ENCODE results near the gene STEAP1.

Gene STEAP1

DNA sequence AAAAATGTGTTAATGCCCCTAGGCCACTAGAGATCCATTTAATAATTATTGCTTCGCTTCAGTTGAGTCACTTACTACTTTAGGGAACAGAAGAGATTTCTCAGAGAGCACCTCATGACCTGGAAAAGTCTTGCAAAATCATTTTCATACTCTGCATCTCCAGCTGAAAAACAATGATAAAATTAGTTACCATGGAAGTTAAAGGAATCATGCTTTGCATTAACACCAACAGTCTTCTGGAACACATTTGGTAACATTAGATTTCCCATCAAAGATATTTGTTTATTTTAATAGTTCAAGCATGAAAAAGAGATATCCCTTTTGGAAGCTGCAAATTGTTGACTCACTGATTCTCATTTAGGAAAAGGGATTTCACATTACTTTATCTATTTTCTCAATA, 55.5 kb downstream of the STEAP1 start:
- DNase-seq (ENCODE audit: low read depth) = no peak
- no peak overlapping the region for H3K4me3 ChIP-seq (ENCODE audit: low read depth, low read length)
- TF ChIP-seq CTCF (IDR thresholded peaks at IDR 0.05; ENCODE audit: insufficient read depth, low read depth, low read length, missing control alignments) = no peak

DNA sequence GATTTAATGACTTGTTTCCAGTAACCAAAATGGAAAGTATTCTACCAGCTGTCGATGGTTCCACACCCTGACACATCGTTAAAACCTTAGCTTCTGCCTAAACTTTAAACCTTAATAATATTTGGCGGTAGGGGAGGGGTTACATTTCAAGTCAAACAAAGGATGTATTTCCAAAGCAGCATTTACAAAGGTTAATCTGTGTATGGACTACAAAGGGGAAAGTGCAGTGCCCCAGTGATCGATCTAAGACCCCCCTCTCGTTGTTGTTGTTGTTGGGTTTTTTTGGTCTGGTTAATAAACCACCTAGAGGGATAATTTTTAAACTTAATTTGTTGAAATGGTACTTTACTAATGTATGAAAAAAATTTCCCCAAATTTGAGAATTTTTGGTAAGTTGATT, 56.2 kb downstream of the STEAP1 start:
- DNase-seq (ENCODE audit: low read depth) = no peak
- H3K4me3 ChIP-seq (ENCODE audit: low read depth, low read length) = no peak overlapping the region
- no peak for TF ChIP-seq CTCF (IDR thresholded peaks at IDR 0.05; ENCODE audit: insufficient read depth, low read depth, low read length, missing control alignments)

DNA sequence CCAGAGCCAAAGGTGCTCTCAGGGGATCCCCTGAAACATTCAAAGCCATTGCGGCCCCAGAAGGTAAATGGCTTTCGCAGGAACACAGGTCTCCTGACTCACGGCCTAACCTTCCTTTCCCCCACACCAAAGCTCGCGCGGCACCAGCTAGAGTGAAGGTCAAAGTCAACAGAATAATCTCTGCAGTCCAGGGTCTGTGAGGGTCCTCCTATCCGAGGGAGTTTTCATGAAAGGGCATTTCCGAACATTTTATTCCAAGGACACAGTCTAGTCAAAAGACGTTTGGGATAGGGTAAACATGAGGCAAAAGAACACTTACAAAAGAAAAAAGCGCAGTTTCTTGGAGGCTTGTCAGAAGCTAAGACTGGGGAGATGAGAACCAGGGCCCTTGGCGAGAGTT, 56.7 kb downstream of the STEAP1 start:
- no peak for DNase-seq (ENCODE audit: low read depth)
- TF ChIP-seq CTCF (IDR thresholded peaks at IDR 0.05; ENCODE audit: insufficient read depth, low read depth, low read length, missing control alignments) = no peak
- no peak overlapping the region for H3K4me3 ChIP-seq (ENCODE audit: low read depth, low read length)

DNA sequence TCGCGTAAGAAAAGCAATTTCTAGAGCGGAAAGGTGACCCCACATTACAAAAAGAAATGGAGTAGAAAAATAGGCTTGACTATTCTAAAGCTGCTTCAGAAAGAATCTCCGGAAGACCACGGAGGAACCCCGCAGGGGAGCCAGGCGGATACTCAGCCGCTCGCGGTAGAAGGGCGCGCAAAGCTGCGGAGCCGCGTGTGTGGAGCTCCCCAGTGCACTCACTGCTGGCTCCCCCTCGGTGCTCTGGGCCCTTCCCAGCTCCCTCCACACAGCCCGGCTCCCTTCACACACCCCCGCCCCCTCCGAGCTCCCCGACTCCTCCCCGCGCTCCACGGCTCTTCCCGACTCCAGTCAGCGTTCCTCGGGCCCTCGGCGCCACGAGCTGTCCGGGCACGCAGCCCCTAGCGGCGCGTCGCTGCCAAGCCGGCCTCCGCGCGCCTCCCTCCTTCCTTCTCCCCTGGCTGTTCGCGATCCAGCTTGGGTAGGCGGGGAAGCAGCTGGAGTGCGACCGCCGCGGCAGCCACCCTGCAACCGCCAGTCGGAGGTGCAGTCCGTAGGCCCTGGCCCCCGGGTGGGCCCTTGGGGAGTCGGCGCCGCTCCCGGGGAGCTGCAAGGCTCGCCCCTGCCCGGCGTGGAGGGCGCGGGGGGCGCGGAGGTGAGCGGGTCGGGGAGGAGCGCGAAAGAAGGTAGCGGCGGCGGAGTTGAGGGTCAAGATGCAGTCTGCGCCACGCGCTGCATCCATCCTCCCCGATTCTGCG, 57.3 kb downstream of the STEAP1 start, which contains the start of gene STEAP2:
Gene STEAP2, plus strand, starts transcription at position 350 of the 758 bp plus-strand sequence. CDS start 13,343 bp downstream, outside the sequence.
- peak; percentile 13 for TF ChIP-seq CTCF (IDR thresholded peaks at IDR 0.05; ENCODE audit: insufficient read depth, low read depth, low read length, missing control alignments)
- peak; percentile 18 for DNase-seq (ENCODE audit: low read depth)
- H3K4me3 ChIP-seq (ENCODE audit: low read depth, low read length) = no peak within 1 kb of the TSS

DNA sequence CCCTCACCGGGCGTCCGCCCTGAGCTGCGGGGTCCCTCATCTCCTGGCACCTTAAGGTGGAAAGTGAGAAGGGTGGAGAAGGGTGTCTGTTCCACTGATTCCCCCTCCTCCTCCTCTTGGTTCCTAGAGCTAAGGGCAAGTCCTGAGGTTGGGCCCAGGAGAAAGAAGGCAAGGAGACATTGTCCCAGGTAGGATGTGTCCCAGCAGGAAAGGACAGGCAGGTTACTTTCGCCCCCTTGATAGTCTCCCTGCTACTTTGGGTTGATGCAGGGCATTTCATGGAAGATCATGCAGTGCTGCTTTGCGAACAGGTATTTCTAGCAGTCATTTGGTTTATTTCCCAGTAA, 57.9 kb downstream of the STEAP1 start:
- DNase-seq (ENCODE audit: low read depth) = no peak
- no peak overlapping the region for H3K4me3 ChIP-seq (ENCODE audit: low read depth, low read length)
- TF ChIP-seq CTCF (IDR thresholded peaks at IDR 0.05; ENCODE audit: insufficient read depth, low read depth, low read length, missing control alignments) = no peak

DNA sequence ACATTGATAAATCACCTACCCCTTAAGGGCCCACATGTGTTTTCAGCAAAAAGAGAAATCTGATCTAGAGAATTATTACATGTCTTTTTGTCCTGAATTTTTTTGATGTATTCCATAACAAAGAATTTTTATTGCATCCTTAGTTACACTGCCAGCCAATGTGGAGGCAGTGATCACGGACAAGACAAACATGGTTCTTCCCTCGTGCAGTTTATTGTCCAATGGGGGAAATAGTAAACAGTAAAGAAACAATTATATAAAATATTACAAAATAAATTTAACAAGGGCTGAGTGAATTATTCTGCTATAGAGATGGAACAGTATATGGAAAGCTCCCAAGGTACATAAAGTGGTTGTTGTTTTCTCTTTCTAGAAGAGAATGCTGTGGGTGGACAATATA, 59.3 kb downstream of the STEAP1 start:
- no peak overlapping the region for H3K4me3 ChIP-seq (ENCODE audit: low read depth, low read length)
- no peak for DNase-seq (ENCODE audit: low read depth)
- TF ChIP-seq CTCF (IDR thresholded peaks at IDR 0.05; ENCODE audit: insufficient read depth, low read depth, low read length, missing control alignments) = no peak

Measured in GM12865 (cell line).